GM12872 (cell line): ENCODE measurements around the gene TOP2B.

Source experiments
- TF ChIP-seq, protein P1 (sequence below): IDR thresholded peaks from 3 replicates; pipeline ENCODE4 v1.5.1; 2011; ENCODE audit warnings: low read depth, mild to moderate bottlenecking, low read length, moderate library complexity; ENCODE audit not compliant: insufficient read depth

The TOP2B gene

DNA sequence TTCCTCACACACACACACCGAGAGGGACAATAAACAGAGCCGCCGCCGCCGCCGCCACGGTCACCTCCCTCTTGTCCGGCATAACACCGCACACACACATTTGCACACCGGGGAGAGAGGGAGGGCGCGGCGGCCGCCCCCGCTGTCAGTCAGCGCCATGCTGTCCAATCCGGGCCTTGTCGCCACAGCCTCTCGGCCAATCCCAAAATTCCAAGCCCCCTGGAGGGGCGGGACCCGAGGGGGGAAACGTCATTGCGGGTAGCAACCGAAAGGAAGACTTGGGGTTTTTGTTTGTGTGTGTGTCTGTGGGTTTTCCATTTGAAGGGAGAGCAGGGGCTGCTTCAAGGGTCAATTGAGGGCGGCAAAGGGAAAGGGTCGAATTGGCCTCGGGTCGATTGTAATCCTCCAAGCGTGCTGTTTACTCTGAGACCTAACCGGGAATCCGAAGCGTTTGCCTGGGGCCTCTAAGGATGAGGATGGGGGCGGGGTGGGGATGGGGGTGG lies at the start of gene TOP2B:
TSS of gene TOP2B (minus strand) at position 96 of the 503 bp plus-strand sequence. CDS start 610 bp downstream, outside the sequence.
- TF ChIP-seq, protein P1, sequence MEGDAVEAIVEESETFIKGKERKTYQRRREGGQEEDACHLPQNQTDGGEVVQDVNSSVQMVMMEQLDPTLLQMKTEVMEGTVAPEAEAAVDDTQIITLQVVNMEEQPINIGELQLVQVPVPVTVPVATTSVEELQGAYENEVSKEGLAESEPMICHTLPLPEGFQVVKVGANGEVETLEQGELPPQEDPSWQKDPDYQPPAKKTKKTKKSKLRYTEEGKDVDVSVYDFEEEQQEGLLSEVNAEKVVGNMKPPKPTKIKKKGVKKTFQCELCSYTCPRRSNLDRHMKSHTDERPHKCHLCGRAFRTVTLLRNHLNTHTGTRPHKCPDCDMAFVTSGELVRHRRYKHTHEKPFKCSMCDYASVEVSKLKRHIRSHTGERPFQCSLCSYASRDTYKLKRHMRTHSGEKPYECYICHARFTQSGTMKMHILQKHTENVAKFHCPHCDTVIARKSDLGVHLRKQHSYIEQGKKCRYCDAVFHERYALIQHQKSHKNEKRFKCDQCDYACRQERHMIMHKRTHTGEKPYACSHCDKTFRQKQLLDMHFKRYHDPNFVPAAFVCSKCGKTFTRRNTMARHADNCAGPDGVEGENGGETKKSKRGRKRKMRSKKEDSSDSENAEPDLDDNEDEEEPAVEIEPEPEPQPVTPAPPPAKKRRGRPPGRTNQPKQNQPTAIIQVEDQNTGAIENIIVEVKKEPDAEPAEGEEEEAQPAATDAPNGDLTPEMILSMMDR, result no peak

DNA sequence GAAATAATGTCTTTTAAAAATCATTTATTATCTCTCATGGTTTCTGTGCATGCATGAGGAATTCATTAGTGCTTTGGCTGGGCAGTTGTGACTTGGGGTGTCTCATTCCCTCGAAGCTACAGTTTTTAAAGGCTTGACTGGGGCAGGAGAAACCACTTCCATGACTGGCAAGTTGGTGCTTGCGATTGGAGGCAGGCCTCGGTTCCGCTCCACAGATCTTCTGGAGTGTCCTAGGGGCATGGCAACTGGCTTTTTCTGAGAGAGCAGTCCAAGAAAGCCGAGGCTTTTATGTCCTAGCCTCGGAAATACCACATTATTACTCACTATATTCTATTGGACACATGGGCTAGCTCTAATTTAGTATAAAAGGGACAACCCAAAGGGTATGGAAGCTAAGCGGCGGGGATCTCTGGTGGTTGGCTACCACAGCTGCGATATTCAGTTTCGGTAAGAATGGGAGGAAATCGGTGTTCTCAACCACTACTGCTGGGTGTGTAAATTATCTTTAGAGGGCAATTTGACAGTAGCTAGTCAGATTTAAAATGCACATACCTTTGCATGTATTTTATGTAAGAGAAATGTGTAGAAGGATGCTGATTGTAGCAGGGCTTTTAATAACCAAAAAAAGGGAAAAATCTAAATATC lies 48.8 kb upstream of the TOP2B start:
- TF ChIP-seq, protein P1, result no peak

- TF ChIP-seq, protein P1, result no peak
Measured at GRCh38 chr3:25711090-25711489, 46.4 kb upstream of the TOP2B start.

GRCh38 chr3:25708036-25708435 lies 43.3 kb upstream of the TOP2B start:
- TF ChIP-seq, protein P1, result no peak

GRCh38 chr3:25707268-25707926 lies 42.7 kb upstream of the TOP2B start:
- TF ChIP-seq, protein P1, result no peak

DNA sequence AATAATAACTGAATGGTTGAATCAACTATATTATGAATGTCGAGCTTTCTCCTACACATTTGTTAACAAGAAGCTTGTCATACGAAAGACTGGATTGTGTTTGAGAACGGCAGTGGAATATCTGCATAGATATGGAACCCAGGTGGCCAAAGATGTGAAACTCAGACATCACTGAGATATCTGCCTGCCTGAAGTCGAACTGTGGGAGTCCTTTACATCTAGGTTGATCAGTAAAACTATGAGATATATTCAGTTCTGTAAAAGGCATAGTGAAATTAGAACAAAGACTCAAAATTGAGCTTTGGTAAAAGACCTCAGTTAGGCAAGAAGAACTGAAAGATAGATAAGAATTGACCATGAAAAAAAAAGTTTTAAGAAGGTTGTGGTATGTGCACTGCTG lies 41.5 kb upstream of the TOP2B start:
- TF ChIP-seq, protein P1, result no peak

DNA sequence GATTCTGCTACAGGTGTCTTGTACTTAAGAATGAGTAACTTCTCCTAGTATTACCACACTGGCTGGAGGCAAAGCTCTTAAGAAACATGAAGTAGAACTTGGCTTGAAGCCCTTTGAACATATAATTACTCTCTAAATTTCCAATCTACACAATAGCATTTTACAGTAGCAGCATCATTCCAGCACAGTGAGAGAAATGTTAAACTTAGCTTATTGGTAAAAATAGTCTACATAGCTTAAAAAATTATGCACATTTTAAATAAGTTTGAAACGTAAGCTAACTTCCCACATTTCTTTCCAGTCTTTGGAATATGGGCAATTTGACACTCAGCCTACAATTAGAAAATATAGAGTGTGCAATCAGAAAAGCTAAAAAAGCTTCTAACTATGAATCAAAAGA lies 32.8 kb upstream of the TOP2B start:
- TF ChIP-seq, protein P1, result no peak
